Ammon's horn (tissue), 1 donor: Measurements from ENCODE around the gene CD53.
"Not testable (repeated sequence)": the region's sequence is repeated elsewhere in the genome, so short reads cannot be mapped to it uniquely, and the experiment has no call there.

Experiments used
- DNase-seq: peaks from one replicate; pipeline ENCODE4 v3.0.0-alpha.2; 2016; ENCODE audit warnings: low spot score

Gene CD53

DNA sequence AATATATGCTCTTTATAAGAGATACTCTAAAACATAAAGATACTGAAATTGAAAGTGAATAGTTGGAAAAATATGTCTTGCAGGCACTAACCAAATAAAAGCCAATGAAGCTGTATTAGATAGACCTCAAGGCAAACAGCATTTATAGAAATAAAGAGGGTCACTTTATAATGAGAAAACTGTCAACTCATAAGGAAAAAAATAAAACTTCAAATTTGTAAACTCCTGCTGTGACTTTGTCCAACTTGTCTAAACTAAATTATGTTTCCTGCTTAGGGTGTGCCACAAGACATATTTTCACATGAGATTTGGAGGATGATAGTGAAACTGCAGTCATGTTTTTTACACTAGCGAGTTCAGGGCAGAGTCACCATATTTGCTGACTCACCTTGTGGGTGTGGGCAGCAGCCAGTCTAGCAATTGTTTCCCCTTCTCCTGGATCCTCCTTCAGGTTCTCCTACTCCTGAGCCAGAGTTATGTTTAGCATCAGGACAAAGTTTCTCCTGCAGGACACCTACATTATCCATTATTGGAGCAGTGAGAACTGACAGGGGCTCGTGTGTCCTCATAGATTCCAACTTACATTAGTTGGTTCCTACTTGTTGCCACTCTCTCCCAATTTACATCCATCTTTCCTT is 43.8 kb downstream of the CD53 start:
- DNase-seq: no peak

DNA sequence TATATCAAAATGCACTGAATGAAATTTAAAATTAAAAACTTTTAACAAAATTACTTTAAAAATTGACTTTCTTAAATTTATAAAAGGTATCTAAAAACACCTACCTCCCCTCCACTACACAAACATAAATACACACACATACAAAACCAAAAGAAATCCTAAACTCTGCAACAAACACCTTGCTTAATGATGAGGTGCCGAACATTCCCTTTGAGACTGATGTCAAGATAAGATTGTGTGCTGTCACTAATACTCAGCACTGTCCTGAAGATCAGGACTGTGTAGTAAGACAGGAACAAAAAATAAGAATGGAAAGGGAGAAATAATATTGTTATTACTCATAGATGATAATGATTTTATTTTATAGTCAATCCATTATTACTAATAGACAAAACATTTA is 45.1 kb downstream of the CD53 start:
- DNase-seq: no peak

DNA sequence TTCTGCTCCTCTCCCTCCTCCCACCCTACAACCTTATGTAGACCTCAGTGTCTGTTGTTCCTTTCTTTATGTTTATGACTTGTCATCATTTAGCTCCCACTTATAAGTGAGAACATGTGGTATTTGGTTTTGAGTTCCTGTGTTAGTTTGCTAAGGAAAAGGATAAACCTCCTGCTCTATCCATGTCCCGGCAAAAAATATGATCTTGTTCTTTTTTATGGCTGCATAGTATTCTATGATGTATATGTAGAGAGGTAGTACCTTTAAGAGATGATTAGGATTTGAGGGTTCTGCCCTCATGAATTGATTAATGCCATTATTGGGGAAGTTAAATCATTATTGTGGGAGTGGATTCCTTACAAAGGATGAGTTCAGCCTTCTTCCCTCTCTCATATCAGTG is 49.0 kb downstream of the CD53 start:
- no peak for DNase-seq

DNA sequence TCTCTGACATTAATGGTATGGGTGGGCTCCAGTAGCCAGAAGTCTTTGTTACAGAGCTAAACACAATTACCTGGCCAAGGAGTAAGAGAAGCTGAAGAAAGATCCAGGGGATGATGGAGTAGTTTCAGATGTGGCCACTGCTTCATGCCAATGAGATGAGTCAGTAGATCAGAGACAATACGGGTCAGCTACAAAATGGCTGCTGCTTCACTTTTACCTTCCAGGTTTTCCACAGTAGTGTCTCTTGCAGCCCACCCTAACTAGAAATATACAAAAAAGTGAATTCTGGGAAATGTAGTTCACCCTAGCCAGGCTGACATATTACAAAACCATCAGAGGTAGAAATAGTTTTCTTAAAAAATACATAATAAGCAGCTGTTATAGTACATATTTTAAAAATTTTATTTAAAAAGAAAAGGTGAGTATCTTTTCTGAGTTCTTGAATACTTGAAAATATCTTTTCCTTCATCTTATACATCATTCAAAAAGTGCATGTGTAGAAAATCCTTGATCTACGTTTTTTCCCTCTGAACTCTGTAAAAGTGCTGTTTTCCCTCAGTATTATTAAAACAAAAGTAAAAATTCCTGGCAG is 54.6 kb downstream of the CD53 start:
- no peak for DNase-seq

DNA sequence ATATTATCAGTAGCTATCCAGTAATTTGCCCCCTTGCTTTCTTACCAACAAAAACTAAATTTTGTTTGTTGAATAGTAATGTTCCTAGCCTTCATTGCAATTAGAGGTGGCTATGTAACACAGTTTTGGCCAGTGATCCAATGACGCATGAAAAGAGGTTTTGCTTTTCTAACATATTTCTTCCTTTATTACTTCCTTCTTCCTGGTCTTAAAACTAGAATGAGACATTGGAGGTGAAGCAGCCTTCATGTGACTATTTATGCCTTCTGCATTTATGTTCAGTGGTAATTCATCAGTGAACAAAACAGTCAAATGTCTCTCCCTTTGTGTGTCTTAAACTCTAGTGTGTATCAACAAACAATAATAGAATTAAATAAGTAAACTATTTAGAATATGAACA is 55.2 kb downstream of the CD53 start:
- DNase-seq: no peak

DNA sequence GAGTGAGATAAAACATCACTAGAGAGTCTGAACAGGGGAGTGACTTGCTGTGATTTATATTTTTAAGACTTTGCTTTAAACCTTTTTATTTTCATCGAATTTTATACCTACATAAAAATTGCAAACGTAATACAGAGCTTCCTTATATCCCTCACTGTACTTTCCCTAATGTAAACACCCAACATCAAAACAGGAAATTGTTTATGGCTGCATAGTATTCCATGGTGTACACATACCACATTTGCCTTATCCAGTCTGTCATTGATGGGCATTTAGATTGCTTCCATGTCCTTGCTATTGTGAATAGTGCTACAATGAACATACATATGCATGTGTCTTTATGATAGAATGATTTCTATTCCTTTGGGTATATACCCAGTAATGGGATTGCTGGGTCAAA is 56.0 kb downstream of the CD53 start:
- no peak for DNase-seq

DNA sequence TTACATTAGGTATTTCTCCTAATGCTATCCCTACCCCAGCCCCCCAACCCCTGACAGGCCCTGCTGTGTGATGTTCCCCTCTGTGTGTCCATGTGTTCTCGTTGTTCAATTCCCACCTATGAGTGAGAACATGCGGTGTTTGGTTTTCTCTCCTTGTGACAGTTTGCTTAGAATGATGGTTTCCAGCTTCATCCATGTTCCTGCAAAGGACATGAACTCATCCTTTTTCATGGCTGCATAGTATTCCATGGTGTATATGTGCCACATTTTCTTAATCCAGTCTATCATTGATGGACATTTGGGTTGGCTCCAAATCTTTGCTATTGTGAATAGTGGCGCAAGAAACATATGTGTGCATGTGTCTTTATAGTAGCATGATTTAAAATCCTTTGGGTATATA is 58.1 kb downstream of the CD53 start:
- DNase-seq: not testable (repeated sequence)

DNA sequence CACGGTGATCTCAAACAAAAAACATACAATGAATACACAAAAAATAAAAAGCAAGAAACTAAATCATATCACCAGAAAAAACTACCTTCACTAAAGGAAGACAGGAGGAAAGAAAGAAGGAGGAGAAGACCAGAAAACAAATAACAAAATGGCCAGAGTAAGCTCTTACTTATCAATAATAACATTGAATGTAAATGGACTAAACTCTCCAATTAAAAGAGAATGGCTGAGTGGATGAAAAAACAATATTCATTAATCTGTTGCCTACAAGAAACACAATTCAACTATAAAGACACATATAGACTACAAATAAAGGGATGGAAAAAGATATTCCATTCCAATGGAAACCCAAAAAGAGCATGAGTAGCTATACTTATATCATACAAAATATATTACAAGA is 63.6 kb downstream of the CD53 start:
- DNase-seq: no peak

DNA sequence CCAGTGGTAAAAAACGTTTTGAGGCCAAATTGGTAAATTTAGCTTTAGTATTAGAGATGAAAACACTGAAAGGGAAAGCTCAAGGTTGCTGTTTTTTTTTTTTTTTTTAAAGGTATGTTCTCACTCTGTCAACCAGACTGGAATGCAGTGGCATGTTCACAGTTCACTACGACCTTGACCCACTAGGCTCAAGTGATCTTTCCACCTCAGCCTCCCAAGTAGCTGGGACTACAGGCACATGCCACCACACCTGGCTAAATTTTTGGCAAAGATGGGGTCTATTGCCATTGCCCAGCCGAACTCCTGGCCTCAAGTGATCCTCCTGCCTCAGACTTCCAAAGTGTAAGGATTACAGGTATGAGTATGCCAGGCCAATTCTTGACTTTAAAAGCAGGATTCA is 71.9 kb downstream of the CD53 start:
- no peak for DNase-seq

DNA sequence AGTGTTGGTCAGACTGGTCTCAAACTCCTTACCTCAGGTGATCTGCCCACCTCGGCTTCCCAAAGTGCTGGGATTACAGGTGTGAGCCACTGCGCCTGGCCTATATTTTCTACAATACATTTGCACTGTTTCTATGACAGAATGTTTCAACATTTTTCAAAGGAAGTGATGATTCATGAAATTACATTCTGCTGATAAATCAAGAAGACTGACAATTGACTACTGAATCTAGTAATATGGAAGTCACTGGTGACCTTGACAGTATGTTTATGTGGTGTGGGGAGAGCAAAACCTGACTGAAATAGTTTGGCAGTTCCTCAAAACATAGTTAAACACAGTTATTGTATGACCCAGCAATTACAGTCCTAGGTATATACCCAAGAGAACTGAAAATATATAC is 72.7 kb downstream of the CD53 start:
- no peak for DNase-seq

DNA sequence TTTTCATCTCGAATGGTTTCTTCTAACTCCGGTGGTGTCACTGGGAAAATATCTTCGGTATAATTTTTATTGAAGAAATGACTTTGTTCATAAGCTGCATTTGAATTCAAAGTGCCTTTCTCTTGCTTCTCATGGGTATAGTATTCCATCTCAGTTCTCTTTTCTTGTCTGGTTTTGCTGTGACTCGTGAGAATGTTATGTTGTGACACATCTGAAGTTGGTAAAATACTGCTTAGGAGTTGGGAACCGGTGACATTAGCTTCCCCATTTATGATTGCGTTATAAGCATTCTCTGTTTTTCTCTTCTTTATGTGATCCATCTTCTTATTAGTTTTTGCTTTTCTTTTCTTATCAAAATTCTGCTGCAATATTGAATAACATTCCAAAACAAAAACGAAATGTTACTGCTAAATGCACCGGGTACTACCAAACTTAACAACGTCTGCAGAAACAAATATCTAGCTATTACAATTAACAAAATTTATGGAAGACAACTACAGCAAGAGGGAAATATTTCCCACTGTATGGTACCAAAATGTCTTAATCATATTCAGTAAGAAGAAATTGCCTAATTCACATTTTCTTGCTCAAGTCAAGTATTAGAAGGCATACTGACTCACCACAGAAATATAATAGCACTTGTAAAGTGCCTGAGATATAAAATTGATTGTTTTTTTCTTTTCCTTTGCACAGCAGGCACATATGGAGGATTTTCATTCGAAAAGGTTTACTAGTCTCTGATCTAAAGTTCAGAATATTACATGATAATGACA is 75.3 kb downstream of the CD53 start:
- DNase-seq: no peak
